ENCODE results near the gene NELL1.

NELL1 gene

DNA sequence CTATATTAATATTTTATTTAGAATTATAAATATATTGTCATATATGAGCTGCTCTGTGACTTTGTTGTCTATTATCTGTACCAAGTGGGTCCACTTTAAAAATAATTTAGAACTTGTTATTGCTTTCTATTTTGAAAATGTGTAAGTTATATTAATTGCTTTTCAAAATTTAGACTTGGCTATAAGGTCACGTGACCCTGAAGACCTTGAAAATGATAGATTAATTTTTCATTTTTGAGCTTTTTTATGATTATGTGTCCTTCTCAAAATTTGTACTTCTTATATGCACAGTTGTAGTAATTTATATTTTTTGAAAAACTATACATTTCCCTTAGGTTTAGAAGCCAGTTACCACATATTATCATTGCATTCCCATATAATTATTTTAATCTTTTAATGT lies 826.5 kb downstream of the NELL1 start:
- H2BK5ac ChIP-seq (ENCODE audit: low read depth, low read length, poor library complexity), result no peak overlapping the region
- no CpG with 5 or more reads among the region's 1 CpG for WGBS (ENCODE audit: extremely low coverage, insufficient coverage, insufficient read length)
- H2BK120ac ChIP-seq (ENCODE audit: insufficient read depth, low read length, poor library complexity), result no peak overlapping the region
- no peak overlapping the region for H2BK12ac ChIP-seq (ENCODE audit: low read length)
- H3K14ac ChIP-seq (ENCODE audit: low read length), result no peak overlapping the region
- no peak overlapping the region for H4K8ac ChIP-seq (ENCODE audit: low read depth, low read length)
- H3K9me3 ChIP-seq (ENCODE audit: insufficient read depth, low read depth, low read length), result no peaks in the 10 kb centered on the region
- H3K4me2 ChIP-seq (ENCODE audit: low read length), result no peak overlapping the region
- no peak overlapping the region for H3K4ac ChIP-seq (ENCODE audit: low read depth, low read length)
- H3K9ac ChIP-seq (ENCODE audit: low read length), result no peak overlapping the region
- no peak overlapping the region for H4K91ac ChIP-seq (ENCODE audit: low read depth, low read length)
- H3K79me2 ChIP-seq (ENCODE audit: control insufficient read depth, insufficient read depth, low read length, poor library complexity), result no peaks in the 10 kb centered on the region
- DNase-seq, result no peak
- H3K4me1 ChIP-seq (ENCODE audit: control insufficient read depth in 1 of 2, insufficient read depth in 2 of 2, low read length in 2 of 2), result no peaks in the 10 kb centered on the region
- H2AFZ ChIP-seq (ENCODE audit: insufficient read depth, low read length, poor library complexity), result no peak overlapping the region
- H3K27ac ChIP-seq (ENCODE audit: low read depth, low read length), result no peak overlapping the region
- H2AK5ac ChIP-seq (ENCODE audit: low read length), result no peak overlapping the region
- no peaks in the 10 kb centered on the region for H3K36me3 ChIP-seq (ENCODE audit: control insufficient read depth in 1 of 2, insufficient read depth in 2 of 2, low read length in 2 of 2)
- H3K18ac ChIP-seq (ENCODE audit: low read length), result no peak overlapping the region
- no peak overlapping the region for H3K4me3 ChIP-seq (ENCODE audit: low read depth, low read length)
- H3K79me1 ChIP-seq (ENCODE audit: low read length), result no peaks in the 10 kb centered on the region
- no peak overlapping the region for H3K23ac ChIP-seq (ENCODE audit: low read length)
- no peak overlapping the region for H4K12ac ChIP-seq (ENCODE audit: low read depth, low read length)
- H3K27me3 ChIP-seq (ENCODE audit: insufficient read depth, low read length), result no peaks in the 10 kb centered on the region

DNA sequence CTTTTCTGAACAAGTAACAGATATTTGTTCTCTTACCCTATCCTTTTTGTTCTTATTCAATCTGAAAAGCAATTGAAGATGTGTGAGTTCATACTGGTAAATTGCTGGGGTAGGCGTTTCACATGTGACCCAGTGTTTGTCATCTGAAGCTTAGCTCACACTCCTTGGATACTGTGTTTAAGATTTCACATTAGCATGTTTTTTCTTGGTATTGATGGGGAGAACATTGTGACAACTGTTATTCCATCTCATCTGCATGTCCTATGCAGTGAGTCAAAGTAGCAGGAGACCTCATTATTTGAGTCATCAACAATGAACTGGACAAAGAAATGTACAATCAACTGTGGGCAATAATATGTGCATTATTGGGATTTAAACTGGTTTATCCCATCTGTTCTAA lies 831.9 kb downstream of the NELL1 start:
- no peaks in the 10 kb centered on the region for H3K36me3 ChIP-seq (ENCODE audit: control insufficient read depth in 1 of 2, insufficient read depth in 2 of 2, low read length in 2 of 2)
- H3K9ac ChIP-seq (ENCODE audit: low read length), result no peak overlapping the region
- H3K4me1 ChIP-seq (ENCODE audit: control insufficient read depth in 1 of 2, insufficient read depth in 2 of 2, low read length in 2 of 2), result no peaks in the 10 kb centered on the region
- no peaks in the 10 kb centered on the region for H3K9me3 ChIP-seq (ENCODE audit: insufficient read depth, low read depth, low read length)
- H3K79me1 ChIP-seq (ENCODE audit: low read length), result no peaks in the 10 kb centered on the region
- no peak overlapping the region for H3K18ac ChIP-seq (ENCODE audit: low read length)
- H3K27me3 ChIP-seq (ENCODE audit: insufficient read depth, low read length), result no peaks in the 10 kb centered on the region
- no peak overlapping the region for H4K8ac ChIP-seq (ENCODE audit: low read depth, low read length)
- H3K14ac ChIP-seq (ENCODE audit: low read length), result no peak overlapping the region
- H4K12ac ChIP-seq (ENCODE audit: low read depth, low read length), result no peak overlapping the region
- no peak overlapping the region for H2AFZ ChIP-seq (ENCODE audit: insufficient read depth, low read length, poor library complexity)
- H2BK12ac ChIP-seq (ENCODE audit: low read length), result no peak overlapping the region
- no peaks in the 10 kb centered on the region for H3K79me2 ChIP-seq (ENCODE audit: control insufficient read depth, insufficient read depth, low read length, poor library complexity)
- no peak overlapping the region for H4K91ac ChIP-seq (ENCODE audit: low read depth, low read length)
- no peak overlapping the region for H3K23ac ChIP-seq (ENCODE audit: low read length)
- H3K4ac ChIP-seq (ENCODE audit: low read depth, low read length), result no peak overlapping the region
- H3K4me2 ChIP-seq (ENCODE audit: low read length), result no peak overlapping the region
- H3K4me3 ChIP-seq (ENCODE audit: low read depth, low read length), result no peak overlapping the region
- no CpG with 5 or more reads among the region's 1 CpG for WGBS (ENCODE audit: extremely low coverage, insufficient coverage, insufficient read length)
- no peak overlapping the region for H2AK5ac ChIP-seq (ENCODE audit: low read length)
- DNase-seq, result no peak
- no peak overlapping the region for H2BK120ac ChIP-seq (ENCODE audit: insufficient read depth, low read length, poor library complexity)
- no peak overlapping the region for H2BK5ac ChIP-seq (ENCODE audit: low read depth, low read length, poor library complexity)
- H3K27ac ChIP-seq (ENCODE audit: low read depth, low read length), result no peak overlapping the region

DNA sequence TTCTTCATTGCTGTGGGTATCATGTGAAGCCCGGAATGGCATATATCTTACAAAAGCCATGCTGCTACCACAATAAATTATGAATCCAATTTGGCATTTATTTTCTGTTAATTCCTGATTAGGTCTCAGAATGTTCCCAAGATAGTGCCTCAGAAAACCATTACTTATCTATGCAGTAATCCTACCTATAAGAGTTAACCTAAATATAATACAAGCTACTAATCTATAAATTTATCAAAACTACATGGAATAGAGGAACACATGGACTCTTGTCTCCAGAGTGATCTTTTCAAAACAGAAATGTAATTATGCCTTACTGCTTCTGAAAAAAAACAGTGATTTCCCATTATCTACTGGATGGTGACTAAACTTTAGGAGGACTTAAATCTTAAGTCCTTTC lies 835.7 kb downstream of the NELL1 start:
- Histone ChIP-seq H4K8ac (ENCODE audit: low read depth, low read length) (no peak overlapping the region), H4K12ac (ENCODE audit: low read depth, low read length) (no peak overlapping the region), H2BK5ac (ENCODE audit: low read depth, low read length, poor library complexity) (no peak overlapping the region), H3K4me1 (ENCODE audit: control insufficient read depth in 1 of 2, insufficient read depth in 2 of 2, low read length in 2 of 2) (no peaks in the 10 kb centered on the region), H3K9me3 (ENCODE audit: insufficient read depth, low read depth, low read length) (no peaks in the 10 kb centered on the region), H3K23ac (ENCODE audit: low read length) (no peak overlapping the region), H3K4ac (ENCODE audit: low read depth, low read length) (no peak overlapping the region), H3K79me2 (ENCODE audit: control insufficient read depth, insufficient read depth, low read length, poor library complexity) (no peaks in the 10 kb centered on the region), H3K14ac (ENCODE audit: low read length) (no peak overlapping the region), H3K79me1 (ENCODE audit: low read length) (no peaks in the 10 kb centered on the region), H3K4me3 (ENCODE audit: low read depth, low read length) (no peak overlapping the region), H3K18ac (ENCODE audit: low read length) (no peak overlapping the region), H3K36me3 (ENCODE audit: control insufficient read depth in 1 of 2, insufficient read depth in 2 of 2, low read length in 2 of 2) (no peaks in the 10 kb centered on the region), H3K4me2 (ENCODE audit: low read length) (no peak overlapping the region), H2BK12ac (ENCODE audit: low read length) (no peak overlapping the region), H3K27ac (ENCODE audit: low read depth, low read length) (no peak overlapping the region), H3K9ac (ENCODE audit: low read length) (no peak overlapping the region), H2BK120ac (ENCODE audit: insufficient read depth, low read length, poor library complexity) (no peak overlapping the region), H2AFZ (ENCODE audit: insufficient read depth, low read length, poor library complexity) (no peak overlapping the region), H2AK5ac (ENCODE audit: low read length) (no peak overlapping the region), H3K27me3 (ENCODE audit: insufficient read depth, low read length) (no peaks in the 10 kb centered on the region), H4K91ac (ENCODE audit: low read depth, low read length) (no peak overlapping the region)
- no CpG with 5 or more reads among the region's 1 CpG for WGBS (ENCODE audit: extremely low coverage, insufficient coverage, insufficient read length)
- no peak for DNase-seq

DNA sequence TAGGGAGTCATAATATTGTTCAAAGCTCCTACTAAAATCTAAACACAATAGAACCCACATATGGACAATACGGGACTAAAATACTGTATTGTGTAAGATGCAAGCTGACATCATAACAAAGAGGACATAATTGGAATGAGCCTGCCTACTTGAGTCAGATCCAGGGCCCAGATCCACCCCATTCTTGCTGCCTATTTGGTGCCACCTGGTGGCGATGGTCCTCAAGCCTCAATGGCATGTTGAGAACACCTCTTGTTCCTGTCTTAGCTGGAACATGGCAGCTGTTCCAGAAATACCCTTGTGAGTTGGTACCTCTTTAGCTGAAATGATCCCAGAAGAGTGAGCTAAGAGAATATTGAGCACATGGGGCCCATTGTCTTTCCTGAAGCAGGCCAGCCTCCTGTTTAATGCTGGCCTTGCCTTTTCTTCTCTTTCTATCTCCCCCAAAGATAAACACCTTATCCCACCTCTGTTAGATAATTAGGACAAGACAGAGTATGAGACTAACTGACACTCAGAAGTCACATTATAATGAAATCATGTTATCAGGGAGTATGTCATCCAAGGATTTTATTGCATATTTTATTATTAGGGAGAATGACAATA lies 842.6 kb downstream of the NELL1 start:
- no peak overlapping the region for H4K12ac ChIP-seq (ENCODE audit: low read depth, low read length)
- no peak overlapping the region for H3K9ac ChIP-seq (ENCODE audit: low read length)
- no peak overlapping the region for H3K4ac ChIP-seq (ENCODE audit: low read depth, low read length)
- no peak overlapping the region for H4K91ac ChIP-seq (ENCODE audit: low read depth, low read length)
- H2BK120ac ChIP-seq (ENCODE audit: insufficient read depth, low read length, poor library complexity), result no peak overlapping the region
- H3K27ac ChIP-seq (ENCODE audit: low read depth, low read length), result no peak overlapping the region
- no peaks in the 10 kb centered on the region for H3K79me2 ChIP-seq (ENCODE audit: control insufficient read depth, insufficient read depth, low read length, poor library complexity)
- no peak overlapping the region for H2BK5ac ChIP-seq (ENCODE audit: low read depth, low read length, poor library complexity)
- no peak overlapping the region for H3K18ac ChIP-seq (ENCODE audit: low read length)
- H2AFZ ChIP-seq (ENCODE audit: insufficient read depth, low read length, poor library complexity), result no peak overlapping the region
- no peak overlapping the region for H3K4me3 ChIP-seq (ENCODE audit: low read depth, low read length)
- no peak overlapping the region for H2AK5ac ChIP-seq (ENCODE audit: low read length)
- no peaks in the 10 kb centered on the region for H3K27me3 ChIP-seq (ENCODE audit: insufficient read depth, low read length)
- no peaks in the 10 kb centered on the region for H3K4me1 ChIP-seq (ENCODE audit: control insufficient read depth in 1 of 2, insufficient read depth in 2 of 2, low read length in 2 of 2)
- no peak overlapping the region for H4K8ac ChIP-seq (ENCODE audit: low read depth, low read length)
- H3K79me1 ChIP-seq (ENCODE audit: low read length), result no peaks in the 10 kb centered on the region
- H3K14ac ChIP-seq (ENCODE audit: low read length), result no peak overlapping the region
- DNase-seq, result peak; percentile 80 to 95
- no peak overlapping the region for H2BK12ac ChIP-seq (ENCODE audit: low read length)
- no peak overlapping the region for H3K4me2 ChIP-seq (ENCODE audit: low read length)
- H3K9me3 ChIP-seq (ENCODE audit: insufficient read depth, low read depth, low read length), result no peaks in the 10 kb centered on the region
- no peaks in the 10 kb centered on the region for H3K36me3 ChIP-seq (ENCODE audit: control insufficient read depth in 1 of 2, insufficient read depth in 2 of 2, low read length in 2 of 2)
- H3K23ac ChIP-seq (ENCODE audit: low read length), result no peak overlapping the region
- no CpG with 5 or more reads among the region's 2 CpGs for WGBS (ENCODE audit: extremely low coverage, insufficient coverage, insufficient read length)

All from trophoblast cell (in vitro differentiated cells and primary cell).